Kidney epithelial cell (primary cell): Measurements from ENCODE around the gene CAMK2G. TPM values are rescaled to one million over a fixed set of nuclear protein-coding genes. Genes with fewer than 3 reads are reported as not detected.

Source experiments
- DNase-seq: peaks from one replicate; pipeline ENCODE4 v3.0.0-alpha.2; 2010; ENCODE audit warnings: low read depth
- H3K27me3 ChIP-seq: 2 replicates; pipeline ENCODE4 v1.6.0; 2011; ENCODE audit warnings: low read length; ENCODE audit not compliant: control insufficient read depth, insufficient read depth
- H3K36me3 ChIP-seq: 2 replicates; pipeline ENCODE4 v1.5.1; 2011; ENCODE audit warnings: low read length; ENCODE audit not compliant: control insufficient read depth, insufficient read depth
- H3K4me3 ChIP-seq: 2 replicates; pipeline ENCODE4 v1.5.1; 2011; ENCODE audit warnings: low read depth, mild to moderate bottlenecking, control low read depth, low read length
- total RNA-seq: library from RNA; depleted of rRNA; stranded (reverse); fragments of >200 nt; gene quantifications from 2 replicates; pipeline ENCODE4 v1.2.3, GENCODE V29; 2015
- TF ChIP-seq, protein P1 (sequence below): IDR thresholded peaks from 2 replicates; pipeline ENCODE4 v1.5.1; 2011; ENCODE audit warnings: mild to moderate bottlenecking, moderate library complexity, low read length, control low read depth, inconsistent platforms; ENCODE audit not compliant: insufficient read depth, poor library complexity, severe bottlenecking

CAMK2G gene
- total RNA-seq, 1 donor from 2014 or later, result 12.7 TPM

DNA sequence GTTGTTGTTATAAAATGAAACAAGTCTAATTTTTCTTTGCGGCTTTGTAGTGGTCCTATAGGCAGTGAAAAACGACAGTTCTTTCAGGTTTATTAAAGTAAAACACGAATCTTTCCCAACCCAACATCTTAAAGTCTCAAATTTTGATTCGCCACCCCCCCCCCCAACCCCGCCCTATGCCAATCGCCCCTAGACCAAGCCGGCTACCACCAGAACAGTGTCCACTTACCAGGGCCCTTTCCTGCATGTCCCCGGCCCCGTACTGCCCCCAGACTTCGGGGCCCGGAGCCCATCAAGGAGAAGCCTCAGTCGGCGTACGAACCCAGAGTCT is 92.8 kb downstream of the CAMK2G start:
- TF ChIP-seq, protein P1, sequence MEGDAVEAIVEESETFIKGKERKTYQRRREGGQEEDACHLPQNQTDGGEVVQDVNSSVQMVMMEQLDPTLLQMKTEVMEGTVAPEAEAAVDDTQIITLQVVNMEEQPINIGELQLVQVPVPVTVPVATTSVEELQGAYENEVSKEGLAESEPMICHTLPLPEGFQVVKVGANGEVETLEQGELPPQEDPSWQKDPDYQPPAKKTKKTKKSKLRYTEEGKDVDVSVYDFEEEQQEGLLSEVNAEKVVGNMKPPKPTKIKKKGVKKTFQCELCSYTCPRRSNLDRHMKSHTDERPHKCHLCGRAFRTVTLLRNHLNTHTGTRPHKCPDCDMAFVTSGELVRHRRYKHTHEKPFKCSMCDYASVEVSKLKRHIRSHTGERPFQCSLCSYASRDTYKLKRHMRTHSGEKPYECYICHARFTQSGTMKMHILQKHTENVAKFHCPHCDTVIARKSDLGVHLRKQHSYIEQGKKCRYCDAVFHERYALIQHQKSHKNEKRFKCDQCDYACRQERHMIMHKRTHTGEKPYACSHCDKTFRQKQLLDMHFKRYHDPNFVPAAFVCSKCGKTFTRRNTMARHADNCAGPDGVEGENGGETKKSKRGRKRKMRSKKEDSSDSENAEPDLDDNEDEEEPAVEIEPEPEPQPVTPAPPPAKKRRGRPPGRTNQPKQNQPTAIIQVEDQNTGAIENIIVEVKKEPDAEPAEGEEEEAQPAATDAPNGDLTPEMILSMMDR, result no peak
- Histone ChIP-seq H3K36me3 (no peaks in the 10 kb centered on the region), H3K4me3 (peak overlapping the region; percentile 93), H3K27me3 (no peaks in the 10 kb centered on the region)
- DNase-seq, result no peak

DNA sequence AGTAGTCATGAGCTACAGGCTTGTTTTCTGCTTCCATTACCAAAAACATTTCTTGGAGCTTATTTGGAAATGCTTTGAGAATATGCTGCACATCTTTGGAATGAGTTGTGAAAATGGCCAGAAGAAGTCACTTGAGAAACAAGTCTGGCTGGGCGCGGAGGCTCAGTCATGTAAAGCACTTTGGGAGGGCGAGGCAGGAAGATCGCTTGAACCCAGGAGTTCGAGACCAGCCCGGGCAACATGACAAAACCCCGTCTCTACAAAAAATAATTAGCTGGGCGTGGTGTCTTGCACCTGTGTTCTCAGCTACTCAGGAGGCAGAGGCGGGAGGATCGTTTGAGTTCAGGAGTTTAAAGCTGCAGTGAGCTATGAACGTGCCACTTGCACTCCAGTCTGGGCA is 93.4 kb downstream of the CAMK2G start:
- H3K36me3 ChIP-seq, result no peaks in the 10 kb centered on the region
- DNase-seq, result no peak
- TF ChIP-seq, protein P1, result no peak
- H3K4me3 ChIP-seq, result peak overlapping the region; percentile 93
- no peaks in the 10 kb centered on the region for H3K27me3 ChIP-seq

- no peak overlapping the region for H3K4me3 ChIP-seq
- DNase-seq, result no peak
- TF ChIP-seq, protein P1, result no peak
- no peaks in the 10 kb centered on the region for H3K27me3 ChIP-seq
- no peaks in the 10 kb centered on the region for H3K36me3 ChIP-seq
Observed at GRCh38 chr10:73780301-73780700, 94.1 kb downstream of the CAMK2G start.

- Histone ChIP-seq H3K36me3 (no peaks in the 10 kb centered on the region), H3K4me3 (no peak overlapping the region), H3K27me3 (no peaks in the 10 kb centered on the region)
- DNase-seq, result no peak
- TF ChIP-seq, protein P1, result no peak
Observed at GRCh38 chr10:73779539-73780197, 94.7 kb downstream of the CAMK2G start.

- no peaks in the 10 kb centered on the region for H3K27me3 ChIP-seq
- no peak overlapping the region for H3K4me3 ChIP-seq
- no peak for DNase-seq
- no peaks in the 10 kb centered on the region for H3K36me3 ChIP-seq
- TF ChIP-seq, protein P1, result no peak
Observed at GRCh38 chr10:73779018-73779417, 95.3 kb downstream of the CAMK2G start.

DNA sequence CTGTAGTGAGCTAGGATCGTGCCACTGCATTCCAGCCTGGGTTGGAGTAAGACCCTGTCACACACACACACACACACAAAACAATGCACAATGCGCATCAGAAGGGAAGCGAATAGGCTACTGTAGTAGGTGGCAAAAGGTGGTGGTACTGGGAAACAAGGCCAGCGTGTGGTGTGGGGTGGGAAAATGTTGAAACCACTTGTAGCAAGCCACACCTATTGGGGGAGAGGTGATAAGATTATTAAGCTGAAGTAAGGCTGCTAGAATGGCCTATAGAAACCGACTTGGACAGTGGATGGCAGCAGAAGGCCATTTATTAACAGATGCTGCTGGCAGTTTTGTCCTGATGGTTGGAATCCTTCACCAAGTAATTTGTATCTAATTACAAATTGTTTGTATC is 99.7 kb downstream of the CAMK2G start:
- TF ChIP-seq, protein P1, result no peak
- no peaks in the 10 kb centered on the region for H3K36me3 ChIP-seq
- no peak for DNase-seq

More for the DNA sequence above, 99.7 kb downstream of the CAMK2G start:
- Histone ChIP-seq H3K27me3 (no peaks in the 10 kb centered on the region), H3K4me3 (no peak overlapping the region)
